HG03354 (cell line): ENCODE results near the gene MACROD2.
"Not testable (repeated sequence)": the region's sequence is repeated elsewhere in the genome, so short reads cannot be mapped to it uniquely, and the experiment has no call there.

ENCODE experiments used
- ATAC-seq: cut with Tn5 transposase; IDR thresholded peaks from one replicate; pipeline ENCODE4 v1.9.1; 2021; ENCODE audit warnings: mild to moderate bottlenecking; ENCODE audit not compliant: unreplicated experiment, poor library complexity, severe bottlenecking

The MACROD2 gene

GRCh38 chr20:15122613-15123012 is 1127.3 kb downstream of the MACROD2 start:
- no peak for ATAC-seq

GRCh38 chr20:15131176-15131575 is 1135.9 kb downstream of the MACROD2 start:
- ATAC-seq, result no peak

GRCh38 chr20:15138548-15139126 is 1143.3 kb downstream of the MACROD2 start:
- no peak for ATAC-seq

- no peak for ATAC-seq
Measured at GRCh38 chr20:15139522-15139921, 1144.2 kb downstream of the MACROD2 start.

- ATAC-seq, result no peak
Measured at GRCh38 chr20:15140286-15140685, 1145.0 kb downstream of the MACROD2 start.

GRCh38 chr20:15140940-15141339 is 1145.6 kb downstream of the MACROD2 start:
- not testable (repeated sequence) for ATAC-seq

GRCh38 chr20:15141861-15142260 is 1146.5 kb downstream of the MACROD2 start:
- no peak for ATAC-seq

- ATAC-seq, result no peak
Measured at GRCh38 chr20:15143478-15143877, 1148.2 kb downstream of the MACROD2 start.

- no peak for ATAC-seq
Measured at GRCh38 chr20:15144916-15145315, 1149.6 kb downstream of the MACROD2 start.

- ATAC-seq, result no peak
Measured at GRCh38 chr20:15146948-15147347, 1151.6 kb downstream of the MACROD2 start.

GRCh38 chr20:15154070-15154469 is 1158.8 kb downstream of the MACROD2 start:
- ATAC-seq, result no peak

- ATAC-seq, result no peak
Measured at GRCh38 chr20:15155848-15156401, 1160.6 kb downstream of the MACROD2 start.

- ATAC-seq, result no peak
Measured at GRCh38 chr20:15158533-15158932, 1163.2 kb downstream of the MACROD2 start.

- ATAC-seq, result peak; percentile 79
Measured at GRCh38 chr20:15162079-15162647, 1166.8 kb downstream of the MACROD2 start.

- no peak for ATAC-seq
Measured at GRCh38 chr20:15163632-15164031, 1168.3 kb downstream of the MACROD2 start.

GRCh38 chr20:15164726-15165125 is 1169.4 kb downstream of the MACROD2 start:
- no peak for ATAC-seq

GRCh38 chr20:15166744-15167143 is 1171.4 kb downstream of the MACROD2 start:
- ATAC-seq, result no peak

- no peak for ATAC-seq
Measured at GRCh38 chr20:15171016-15171415, 1175.7 kb downstream of the MACROD2 start.

GRCh38 chr20:15176929-15177328 is 1181.6 kb downstream of the MACROD2 start:
- ATAC-seq, result no peak

- ATAC-seq, result no peak
Measured at GRCh38 chr20:15178581-15178980, 1183.3 kb downstream of the MACROD2 start.

GRCh38 chr20:15179381-15179780 is 1184.1 kb downstream of the MACROD2 start:
- ATAC-seq, result no peak

- no peak for ATAC-seq
Measured at GRCh38 chr20:15179781-15180180, 1184.5 kb downstream of the MACROD2 start.
